GM10847 (cell line): Measurements from ENCODE around the gene SHROOM1.

Experiments used
- POLR2A ChIP-seq: IDR thresholded peaks from 2 replicates; pipeline ENCODE4 v1.6.1; 2011; ENCODE audit not compliant: insufficient read length; ENCODE audit errors: extremely low read depth

The SHROOM1 gene

GRCh38 chr5:132776131-132776937, 54.1 kb downstream of the SHROOM1 start:
- TF ChIP-seq POLR2A = no peak

- TF ChIP-seq POLR2A = no peak
Observed at GRCh38 chr5:132775476-132775961, 54.9 kb downstream of the SHROOM1 start.

- TF ChIP-seq POLR2A = no peak
Observed at GRCh38 chr5:132774896-132775295, 55.6 kb downstream of the SHROOM1 start.

- TF ChIP-seq POLR2A = no peak
Observed at GRCh38 chr5:132774406-132774805, 56.0 kb downstream of the SHROOM1 start.

- no peak for TF ChIP-seq POLR2A
Observed at GRCh38 chr5:132773601-132774355, 56.7 kb downstream of the SHROOM1 start.

GRCh38 chr5:132773114-132773513, 57.3 kb downstream of the SHROOM1 start:
- TF ChIP-seq POLR2A = no peak

GRCh38 chr5:132772291-132773070, 58.0 kb downstream of the SHROOM1 start:
- no peak for TF ChIP-seq POLR2A
